Astrocyte (in vitro differentiated cells and primary cell): ENCODE measurements around the gene CCT5. TPM values are rescaled to one million over a fixed set of nuclear protein-coding genes. Genes with fewer than 3 reads are reported as not detected.

Experiments
- DNase-seq: peaks from one replicate; pipeline ENCODE4 v3.0.0-alpha.2; 2010; ENCODE audit warnings: low read depth
- FAIRE-seq: peaks from 2 replicates; lab custom pipeline; 2011; peaks lifted over from hg19 to GRCh38; lab: Jason Lieb, UNC
- H2AFZ ChIP-seq: 2 replicates; pipeline ENCODE4 v1.6.0; 2012; ENCODE audit warnings: low read depth, low read length, inconsistent platforms
- H3K27ac ChIP-seq: 2 replicates; pipeline ENCODE4 v1.5.1; 2011; ENCODE audit warnings: low read depth, low read length, inconsistent platforms
- H3K27me3 ChIP-seq: 2 replicates; pipeline ENCODE4 v1.6.0; 2011; ENCODE audit warnings: low read length, inconsistent platforms; ENCODE audit not compliant: insufficient read depth
- H3K36me3 ChIP-seq: 2 replicates; pipeline ENCODE4 v1.5.1; 2011; ENCODE audit warnings: low read length, inconsistent platforms; ENCODE audit not compliant: insufficient read depth
- H3K4me1 ChIP-seq: 2 replicates; pipeline ENCODE4 v1.5.1; 2011; ENCODE audit warnings: low read length, inconsistent platforms; ENCODE audit not compliant: insufficient read depth
- H3K4me2 ChIP-seq: 2 replicates; pipeline ENCODE4 v1.6.0; 2012; ENCODE audit warnings: low read length, inconsistent platforms
- H3K4me3 ChIP-seq: 2 replicates; pipeline ENCODE4 v1.5.1; 2011; ENCODE audit warnings: low read depth, mild to moderate bottlenecking, low read length, inconsistent platforms; ENCODE audit not compliant: insufficient read depth
- H3K79me2 ChIP-seq: 2 replicates; pipeline ENCODE4 v1.6.0; 2012; ENCODE audit warnings: mild to moderate bottlenecking, low read length, inconsistent platforms; ENCODE audit not compliant: insufficient read depth
- H3K9ac ChIP-seq: 2 replicates; pipeline ENCODE4 v1.6.0; 2012; ENCODE audit warnings: mild to moderate bottlenecking, low read length, inconsistent platforms
- H3K9me3 ChIP-seq: 2 replicates; pipeline ENCODE4 v1.5.1; 2012; ENCODE audit warnings: low read depth, mild to moderate bottlenecking, low read length, inconsistent platforms; ENCODE audit not compliant: insufficient read depth
- H4K20me1 ChIP-seq: 2 replicates; pipeline ENCODE4 v1.6.0; 2012; ENCODE audit warnings: low read length, inconsistent platforms; ENCODE audit not compliant: insufficient read depth
- H3K27ac Mint-ChIP-seq: one replicate; pipeline ENCODE4 v1.8.0; 2021; ENCODE audit warnings: mild to moderate bottlenecking, mixed read lengths; ENCODE audit not compliant: unreplicated experiment
- H3K27me3 Mint-ChIP-seq: one replicate; pipeline ENCODE4 v1.8.0; 2021; ENCODE audit warnings: low read depth, mixed read lengths; ENCODE audit not compliant: unreplicated experiment
- H3K36me3 Mint-ChIP-seq: one replicate; pipeline ENCODE4 v1.8.0; 2021; ENCODE audit warnings: low read depth, mixed read lengths; ENCODE audit not compliant: unreplicated experiment
- H3K4me1 Mint-ChIP-seq: one replicate; pipeline ENCODE4 v1.8.0; 2021; ENCODE audit warnings: low read depth, mixed read lengths; ENCODE audit not compliant: unreplicated experiment
- H3K4me3 Mint-ChIP-seq: one replicate; pipeline ENCODE4 v1.8.0; 2021; ENCODE audit warnings: mild to moderate bottlenecking, moderate library complexity, mixed read lengths; ENCODE audit not compliant: unreplicated experiment
- H3K9me3 Mint-ChIP-seq: one replicate; pipeline ENCODE4 v1.8.0; 2021; ENCODE audit warnings: mild to moderate bottlenecking, mixed read lengths; ENCODE audit not compliant: unreplicated experiment
- CTCF ChIP-seq: IDR thresholded peaks from 2 replicates; pipeline ENCODE4 v1.5.1; 2011; ENCODE audit warnings: low read depth, mild to moderate bottlenecking, inconsistent platforms, low read length, moderate library complexity; ENCODE audit not compliant: insufficient read depth
- EZH2 ChIP-seq: IDR thresholded peaks from 2 replicates; pipeline ENCODE4 v1.6.1; 2012; ENCODE audit warnings: mild to moderate bottlenecking, low read length, inconsistent platforms; ENCODE audit not compliant: insufficient read depth
- total RNA-seq: library from RNA; stranded (reverse); gene quantifications from 2 replicates; pipeline ENCODE4 v1.2.1, GENCODE V29; 2021

Gene CCT5
- total RNA-seq, 1 donor from 2014 or later: 276 TPM

- Histone ChIP-seq H3K9me3 (no peaks in the 10 kb centered on the region), H3K36me3 (no peaks in the 10 kb centered on the region), H3K4me1 (peaks cover 4% of the 10 kb centered on the region), H3K79me2 (no peaks in the 10 kb centered on the region), H3K27ac (no peak overlapping the region), H3K27me3 (no peaks in the 10 kb centered on the region), H3K9ac (no peak overlapping the region), H4K20me1 (peaks cover 17% of the 10 kb centered on the region), H3K4me3 (no peak overlapping the region), H2AFZ (no peak overlapping the region), H3K4me2 (no peak overlapping the region)
- TF ChIP-seq CTCF: no peak
- TF ChIP-seq EZH2: no peak
- H3K4me1 Mint-ChIP-seq: no peaks in the 10 kb centered on the region
- DNase-seq (no peak), FAIRE-seq (no peak)
- H3K9me3 Mint-ChIP-seq: no peaks in the 10 kb centered on the region
- H3K36me3 Mint-ChIP-seq: peaks cover 14% of the 10 kb centered on the region
- H3K4me3 Mint-ChIP-seq: no peak overlapping the region
- H3K27ac Mint-ChIP-seq: peak overlapping the region; percentile 21
- H3K27me3 Mint-ChIP-seq: no peaks in the 10 kb centered on the region
Measured at GRCh38 chr5:10293907-10294662, 44.0 kb downstream of the CCT5 start.

GRCh38 chr5:10295619-10296326, 45.7 kb downstream of the CCT5 start:
- peaks cover 16% of the 10 kb centered on the region for H4K20me1 ChIP-seq
- H3K27me3 Mint-ChIP-seq: no peaks in the 10 kb centered on the region

More at GRCh38 chr5:10295619-10296326, 45.7 kb downstream of the CCT5 start:
- Histone ChIP-seq H3K9ac (no peak overlapping the region), H3K4me3 (no peak overlapping the region), H3K27ac (no peak overlapping the region), H3K4me2 (no peak overlapping the region), H3K4me1 (peaks cover 4% of the 10 kb centered on the region), H2AFZ (no peak overlapping the region), H3K27me3 (no peaks in the 10 kb centered on the region), H3K79me2 (no peaks in the 10 kb centered on the region), H3K9me3 (no peaks in the 10 kb centered on the region), H3K36me3 (no peaks in the 10 kb centered on the region)
- TF ChIP-seq CTCF (no peak), EZH2 (no peak)
- FAIRE-seq (no peak), DNase-seq (no peak)
- H3K27ac Mint-ChIP-seq: no peak overlapping the region
- no peak overlapping the region for H3K4me3 Mint-ChIP-seq
- peaks cover 17% of the 10 kb centered on the region for H3K36me3 Mint-ChIP-seq
- H3K9me3 Mint-ChIP-seq: no peaks in the 10 kb centered on the region
- H3K4me1 Mint-ChIP-seq: no peaks in the 10 kb centered on the region
